HEK293T (cell line): ENCODE results near the gene NVL.

Experiments
- CTCF ChIA-PET: fragments of 350-600 bp; formaldehyde crosslinking; extraction: SDS; loops from one replicate; lab custom pipeline; 2021; ENCODE audit warnings: antibody characterized with exemption, inconsistent platforms; lab: Yijun Ruan, JAX
- POLR2A ChIA-PET: fragments of 350-600 bp; formaldehyde crosslinking; extraction: SDS; loops from one replicate; lab custom pipeline; 2020; ENCODE audit warnings: antibody characterized with exemption, inconsistent platforms; lab: Yijun Ruan, JAX
- DNase-seq: peaks from one replicate; pipeline ENCODE4 v3.0.0; 2012; ENCODE audit warnings: mixed read lengths; ENCODE audit errors: extremely low spot score
- ARNT ChIP-seq: fragments of 450-650 bp; IDR thresholded peaks from 2 replicates; pipeline ENCODE4 v1.6.1; 2017; ENCODE audit warnings: mild to moderate bottlenecking
- BHLHE40 ChIP-seq: fragments of 450-650 bp; IDR thresholded peaks from 2 replicates; pipeline ENCODE4 v1.6.1; 2016; ENCODE audit warnings: mild to moderate bottlenecking, moderate library complexity, borderline replicate concordance
- CTBP1 ChIP-seq: fragments of 450-650 bp; IDR thresholded peaks from 2 replicates; pipeline ENCODE4 v1.6.1; 2016; ENCODE audit warnings: borderline replicate concordance
- ELF4 ChIP-seq: fragments of 450-650 bp; IDR thresholded peaks from 2 replicates; pipeline ENCODE4 v1.6.1; 2017; ENCODE audit warnings: antibody characterized with exemption
- FOXA1 ChIP-seq: fragments of 450-650 bp; IDR thresholded peaks from 2 replicates; pipeline ENCODE4 v1.6.1; 2016; ENCODE audit warnings: mild to moderate bottlenecking
- FOXK2 ChIP-seq: fragments of 450-650 bp; IDR thresholded peaks from 2 replicates; pipeline ENCODE4 v1.6.1; 2016; ENCODE audit warnings: mild to moderate bottlenecking
- FOXM1 ChIP-seq: fragments of 450-650 bp; IDR thresholded peaks from 2 replicates; pipeline ENCODE4 v1.6.1; 2017; ENCODE audit warnings: mild to moderate bottlenecking, borderline replicate concordance
- HDGF ChIP-seq: fragments of 450-650 bp; IDR thresholded peaks from 2 replicates; pipeline ENCODE4 v1.6.1; 2017; ENCODE audit warnings: antibody characterized with exemption, borderline replicate concordance
- L3MBTL2 ChIP-seq: fragments of 450-650 bp; conservative IDR thresholded peaks from 2 replicates; pipeline ENCODE4 v1.6.1; 2016; ENCODE audit warnings: mild to moderate bottlenecking
- LEF1 ChIP-seq: fragments of 450-650 bp; IDR thresholded peaks from 2 replicates; pipeline ENCODE4 v1.6.1; 2017; ENCODE audit warnings: mild to moderate bottlenecking, borderline replicate concordance
- NFRKB ChIP-seq: fragments of 450-650 bp; IDR thresholded peaks from 2 replicates; pipeline ENCODE4 v1.6.1; 2016; ENCODE audit warnings: mild to moderate bottlenecking, moderate library complexity
- PKNOX1 ChIP-seq: fragments of 450-650 bp; IDR thresholded peaks from 2 replicates; pipeline ENCODE4 v1.6.1; 2016
- SP1 ChIP-seq: fragments of 450-650 bp; IDR thresholded peaks from 2 replicates; pipeline ENCODE4 v1.6.1; 2017
- SUZ12 ChIP-seq: fragments of 450-650 bp; IDR thresholded peaks from 2 replicates; pipeline ENCODE4 v1.6.1; 2016; ENCODE audit warnings: mild to moderate bottlenecking
- TARDBP ChIP-seq: fragments of 450-650 bp; IDR thresholded peaks from 2 replicates; pipeline ENCODE4 v1.6.1; 2016
- ZNF384 ChIP-seq: fragments of 450-650 bp; IDR thresholded peaks from 2 replicates; pipeline ENCODE4 v1.6.1; 2016

The NVL gene

GRCh38 chr1:224192082-224192788, 137.7 kb downstream of the NVL start:
- ChIA-PET POLR2A (interaction anchor here (1.6 kb wide), 1 partner anchor 9 kb away, joined by 5 read pairs; the partner anchor contains the start of gene DEGS1), CTCF (interaction anchor here (1.1 to 1.4 kb wide), 2 partner anchors 9 to 13 kb away, joined by 3 read pairs; partner anchors contain the start of gene DEGS1)
- TF ChIP-seq L3MBTL2 = no peak
- TF ChIP-seq FOXM1 = no peak
- no peak for TF ChIP-seq BHLHE40
- no peak for TF ChIP-seq CTBP1
- no peak for DNase-seq

GRCh38 chr1:224189561-224189960, 140.4 kb downstream of the NVL start:
- DNase-seq = no peak
- POLR2A ChIA-PET = no interaction called here
- TF ChIP-seq FOXK2 = no peak
- TF ChIP-seq L3MBTL2 = no peak
- no peak for TF ChIP-seq LEF1
- TF ChIP-seq ARNT = no peak
- no peak for TF ChIP-seq PKNOX1
- no peak for TF ChIP-seq HDGF
- TF ChIP-seq ZNF384 = no peak
- TF ChIP-seq TARDBP = no peak
- TF ChIP-seq SP1 = no peak
- no peak for TF ChIP-seq FOXA1
- CTCF ChIA-PET = no interaction called here

GRCh38 chr1:224188286-224188685, 141.7 kb downstream of the NVL start:
- TF ChIP-seq SP1 (no peak), FOXM1 (no peak), BHLHE40 (no peak), ARNT (no peak), LEF1 (no peak), ZNF384 (no peak), CTBP1 (no peak), HDGF (no peak), PKNOX1 (no peak), TARDBP (no peak), FOXA1 (no peak), L3MBTL2 (no peak), ELF4 (no peak), NFRKB (no peak)
- CTCF ChIA-PET = no interaction called here

GRCh38 chr1:224185208-224185607, 144.8 kb downstream of the NVL start:
- CTCF ChIA-PET = no interaction called here
- no peak for DNase-seq
- TF ChIP-seq FOXA1 (no peak), BHLHE40 (no peak), HDGF (peak; percentile 70; the same call in 1 of the 2 replicates), TARDBP (no peak), SP1 (no peak), ZNF384 (no peak)
- POLR2A ChIA-PET = no interaction called here

More at GRCh38 chr1:224188286-224188685, 141.7 kb downstream of the NVL start:
- no peak for DNase-seq
- POLR2A ChIA-PET = no interaction called here

- peak; percentile 78 for DNase-seq
- POLR2A ChIA-PET = interaction anchor here (0.9 to 1.7 kb wide), 13 partner anchors 9 to 465 kb away, joined by 3 to 11 read pairs (median 4); no protein-coding TSS in a partner anchor
These were observed 146.2 kb downstream of the NVL start for GRCh38 chr1:224183591-224184312.

GRCh38 chr1:224182866-224183590, 146.9 kb downstream of the NVL start, which contains the start of gene DEGS1:
Gene DEGS1, plus strand, starts transcription at chr1:224183240. Its CDS starts 97 bp downstream, at chr1:224183337.
- ChIA-PET CTCF (interaction anchor here (0.7 to 1.1 kb wide), 2 partner anchors 10 to 40 kb away, joined by 3 read pairs; no protein-coding TSS in a partner anchor), POLR2A (interaction anchor here (0.9 to 1.7 kb wide), 21 partner anchors 10 to 464 kb away, joined by 3 to 11 read pairs (median 4); partner anchors contain the start of gene NVL)
- DNase-seq = peak; percentile 99
- TF ChIP-seq SUZ12 (no peak), L3MBTL2 (peak; percentile 80), TARDBP (no peak), ELF4 (no peak), ZNF384 (no peak), HDGF (no peak), FOXM1 (0 out of 2 replicates have a peak, but pooled peaks have one; percentile 55), LEF1 (peak; percentile 91), FOXK2 (no peak), FOXA1 (no peak), SP1 (no peak), ARNT (no peak), CTBP1 (peak; percentile 44; the same call in 1 of the 2 replicates), NFRKB (no peak), BHLHE40 (no peak), PKNOX1 (no peak)

More at GRCh38 chr1:224183591-224184312, 146.2 kb downstream of the NVL start:
- CTCF ChIA-PET = interaction anchor here (1.1 kb wide), 1 partner anchor 9 kb away, joined by 3 read pairs; no protein-coding TSS in a partner anchor
- TF ChIP-seq HDGF (0 out of 2 replicates have a peak, but pooled peaks have one; percentile 54), L3MBTL2 (peak; percentile 75), ZNF384 (no peak)
